DMS53 treated with DMSO at 0.1 percent for 48 hours (cell line): Measurements from ENCODE around the gene CHCHD3.

ENCODE experiments used
- DNase-seq: peaks from one replicate; lab custom pipeline; 2025; ENCODE audit not compliant: unreplicated experiment; lab: John Stamatoyannopoulos, UW

CHCHD3 gene

DNA sequence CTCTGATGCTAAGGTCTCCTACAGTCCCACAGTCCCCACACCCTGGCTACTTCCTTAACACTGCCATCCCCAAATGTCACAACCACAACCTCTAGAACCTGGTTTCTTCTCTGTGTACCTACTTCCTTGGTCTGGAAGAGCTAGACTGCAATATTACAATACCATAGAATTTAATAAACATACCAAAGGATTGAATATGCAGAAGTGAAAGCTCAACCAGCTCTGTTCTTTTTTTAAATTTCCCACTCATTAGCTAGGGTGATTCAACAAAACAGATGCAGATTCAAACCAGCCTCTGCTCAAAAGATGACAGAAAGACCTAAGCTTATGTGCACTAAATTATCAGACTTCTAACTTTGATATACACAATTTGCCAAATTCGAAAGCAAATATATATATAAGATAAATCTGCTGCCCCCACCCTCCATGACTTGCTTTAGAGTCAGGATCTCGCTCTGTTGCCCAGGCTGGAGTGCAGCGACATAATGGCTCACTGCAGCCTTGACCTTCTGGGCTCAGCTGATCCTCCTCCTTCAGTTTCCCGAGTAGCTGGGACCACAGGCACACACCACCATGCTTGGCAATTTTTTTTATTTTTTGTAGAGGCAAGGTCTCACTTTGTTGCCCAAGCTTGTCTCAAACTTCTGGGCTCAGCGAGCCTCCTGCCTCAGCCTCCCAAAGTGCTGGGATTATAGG, 212.6 kb downstream of the CHCHD3 start:
- DNase-seq = no peak

DNA sequence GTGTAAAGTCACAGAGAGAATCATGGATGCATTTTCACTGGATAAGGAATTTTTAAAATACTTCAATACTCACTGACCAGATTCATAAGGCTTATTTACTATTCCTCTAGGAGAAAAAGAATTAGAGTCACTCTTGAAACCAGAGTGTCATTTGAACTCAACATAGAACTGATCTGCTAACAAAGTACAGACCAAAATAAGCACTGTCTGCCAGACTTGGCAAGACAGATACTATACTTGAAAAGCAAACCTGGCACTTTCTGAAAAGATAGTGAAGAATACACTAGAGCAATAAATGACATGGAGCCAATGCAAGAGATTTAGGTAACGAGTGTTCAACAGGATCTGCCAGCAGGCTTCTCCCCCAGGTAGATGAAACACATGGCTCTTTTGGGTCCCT, 215.3 kb downstream of the CHCHD3 start:
- DNase-seq = no peak

DNA sequence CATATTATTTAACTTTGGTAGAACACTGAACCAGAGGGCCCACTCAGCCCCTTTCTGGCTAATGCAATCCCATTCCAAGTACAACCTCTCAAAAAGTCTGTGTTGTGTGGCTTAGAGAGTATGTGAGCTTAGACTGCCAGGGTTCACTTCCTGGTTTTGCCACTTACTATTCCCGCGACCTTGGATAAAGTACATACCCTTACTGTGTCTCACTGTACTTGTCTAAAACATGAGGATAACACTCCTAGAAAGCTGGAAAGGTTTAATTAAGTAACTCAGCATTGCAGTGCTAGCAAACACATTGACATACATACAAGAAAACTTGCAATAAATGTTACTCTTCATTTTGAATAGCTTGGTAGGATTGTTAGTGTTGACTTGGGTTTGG, 215.8 kb downstream of the CHCHD3 start:
- no peak for DNase-seq

DNA sequence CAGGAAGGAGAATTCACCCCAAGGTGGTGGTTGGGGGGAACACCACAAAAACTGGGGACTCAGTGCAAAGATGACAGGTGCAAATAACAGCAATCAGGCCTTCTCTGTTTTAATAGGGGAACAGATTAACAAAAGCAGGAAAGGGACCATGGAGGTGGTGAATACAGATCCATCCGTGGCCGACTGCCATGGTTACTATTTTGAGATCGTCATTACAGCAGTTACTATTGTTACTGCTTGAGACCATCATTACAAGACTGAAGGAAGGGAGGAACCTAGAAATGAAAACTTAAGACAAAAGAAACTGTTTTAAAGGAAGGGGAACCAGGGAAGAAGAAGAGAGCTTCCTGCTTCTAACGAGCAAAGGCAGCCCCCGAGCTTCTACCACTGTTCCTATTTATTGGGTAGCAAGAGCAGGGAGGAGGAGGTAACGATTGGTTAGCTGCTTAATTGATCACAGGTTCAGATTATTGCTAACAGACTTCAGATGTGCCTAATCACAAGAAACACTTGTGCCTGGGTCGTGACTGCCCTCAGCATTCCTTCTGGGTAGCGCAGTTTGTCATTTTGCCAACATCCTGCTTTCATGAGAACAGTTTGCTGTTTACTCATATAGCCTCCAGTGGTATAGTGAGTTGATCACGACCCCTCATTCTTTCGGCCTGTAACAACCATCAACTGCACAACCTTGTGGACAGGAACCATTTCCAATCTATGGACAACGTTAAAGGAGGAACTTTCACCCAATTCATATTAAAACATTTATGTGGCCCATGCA, 216.3 kb downstream of the CHCHD3 start:
- no peak for DNase-seq

DNA sequence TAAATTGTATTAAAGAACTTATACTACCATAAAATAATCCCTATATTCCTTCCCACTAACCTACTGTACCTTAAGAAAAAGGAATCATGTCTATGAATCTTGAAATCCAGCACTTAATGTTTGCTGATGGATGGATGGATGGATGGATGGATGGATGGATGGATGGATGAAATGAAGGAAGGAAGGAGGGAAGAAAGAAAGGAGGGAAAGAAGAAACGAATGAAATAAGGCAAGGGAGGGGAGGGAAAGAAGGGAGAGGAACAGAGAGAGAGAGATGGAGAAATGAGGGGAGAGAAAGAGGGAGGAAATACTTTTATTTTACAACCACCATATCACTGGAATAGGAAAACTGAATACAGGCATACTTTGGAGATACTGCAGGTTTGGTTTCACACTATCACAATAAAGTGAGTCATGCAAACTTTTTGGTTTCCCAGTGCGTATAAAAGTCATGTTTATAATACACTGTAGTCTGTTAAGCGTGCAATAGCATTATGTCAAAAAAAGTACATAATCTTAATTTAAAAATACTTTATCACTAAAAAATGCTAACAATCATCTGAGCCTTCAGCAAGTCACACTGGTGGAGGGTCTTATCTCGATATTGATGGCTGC, 219.8 kb downstream of the CHCHD3 start:
- no peak for DNase-seq

DNA sequence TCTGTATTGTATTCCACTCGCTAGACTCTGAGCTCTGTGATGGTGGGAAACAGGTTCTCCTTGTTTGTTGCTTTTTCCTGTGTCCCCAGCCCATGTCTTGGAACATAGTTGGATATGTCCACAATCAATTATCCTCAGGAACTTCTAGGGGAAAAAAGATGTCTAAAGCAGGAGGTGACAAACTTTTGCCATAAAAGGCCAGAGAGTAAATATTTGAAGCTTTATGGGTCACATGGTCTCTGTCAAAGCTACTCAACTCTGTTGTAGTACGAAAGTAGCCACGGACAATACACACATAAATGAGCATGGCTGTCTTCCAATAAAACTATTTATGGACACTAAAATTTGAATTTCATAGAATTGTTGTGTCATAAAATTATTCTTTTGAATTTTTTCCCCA, 220.5 kb downstream of the CHCHD3 start:
- DNase-seq = no peak

DNA sequence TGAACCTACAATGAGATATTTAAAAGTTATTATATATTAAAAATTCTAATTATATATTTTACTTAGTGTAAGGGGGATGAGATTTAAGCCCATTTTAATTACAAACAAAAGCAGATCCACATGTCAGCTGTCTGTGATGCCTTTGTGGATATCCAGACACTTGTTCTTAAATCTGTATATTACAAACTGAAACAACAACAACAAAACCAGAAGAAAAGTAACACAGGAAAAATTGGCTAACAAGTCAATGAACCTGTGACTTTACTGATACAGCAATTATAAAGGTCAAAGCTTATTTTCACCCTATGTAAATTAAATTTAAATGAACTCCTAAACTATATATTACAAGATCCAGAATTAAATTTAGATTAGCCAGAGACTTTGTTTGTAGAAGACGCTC, 222.7 kb downstream of the CHCHD3 start:
- DNase-seq = no peak

DNA sequence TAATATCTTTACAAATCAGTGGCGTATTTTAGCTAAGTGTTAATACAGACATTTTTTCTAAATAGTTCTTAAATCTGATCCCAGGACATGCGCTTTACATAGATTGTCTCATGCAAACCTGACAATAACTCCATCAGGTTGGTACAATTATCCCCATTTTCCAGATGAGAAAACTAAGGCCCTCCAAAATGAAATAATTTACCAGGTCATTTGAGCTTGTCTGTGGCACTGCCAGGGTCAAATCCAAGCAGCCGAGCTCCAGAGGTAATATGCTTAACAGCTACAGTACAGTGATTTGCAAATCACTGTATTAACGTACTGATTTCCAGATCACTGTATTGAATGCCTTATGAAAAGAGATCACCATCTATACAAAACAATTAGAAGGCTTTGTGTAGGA, 223.1 kb downstream of the CHCHD3 start:
- no peak for DNase-seq

DNA sequence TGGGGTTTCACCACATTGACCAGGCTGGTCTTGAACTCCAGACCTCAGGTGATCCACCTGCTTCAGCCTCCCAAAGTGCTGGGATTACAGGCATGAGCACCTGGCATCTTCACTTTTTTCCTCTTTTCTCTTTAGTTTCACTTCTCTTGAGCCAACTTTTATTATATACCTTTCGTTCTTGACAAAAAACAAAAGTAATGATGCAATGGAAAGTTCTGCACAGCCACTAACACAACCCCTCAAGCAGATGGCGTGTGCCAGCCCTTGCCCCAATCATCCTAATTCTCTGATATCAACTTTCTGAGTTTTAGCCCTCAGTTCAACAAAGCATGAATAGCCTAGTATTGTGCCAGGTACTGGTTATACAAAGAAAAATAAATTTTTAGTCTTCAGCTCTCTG, 223.6 kb downstream of the CHCHD3 start:
- DNase-seq = no peak

DNA sequence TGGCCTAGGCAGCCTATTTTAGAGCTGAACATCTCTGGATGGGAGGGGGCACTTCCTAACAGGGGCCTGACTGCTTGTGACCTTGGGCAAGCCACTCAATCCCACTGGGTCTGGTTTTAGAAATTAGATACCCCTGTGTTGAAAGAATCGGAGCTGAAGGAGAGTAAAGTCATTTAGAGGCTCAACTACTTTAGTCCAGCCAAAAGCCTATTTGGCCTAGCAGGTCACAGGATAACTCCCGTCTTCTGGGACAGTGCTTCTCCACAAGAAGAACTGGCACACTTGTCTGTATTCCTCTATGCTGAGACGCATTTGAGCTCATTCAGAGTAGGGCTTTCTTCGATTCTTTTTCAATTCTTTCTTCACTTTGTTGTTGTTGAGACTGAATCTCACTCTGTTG, 224.2 kb downstream of the CHCHD3 start:
- no peak for DNase-seq

DNA sequence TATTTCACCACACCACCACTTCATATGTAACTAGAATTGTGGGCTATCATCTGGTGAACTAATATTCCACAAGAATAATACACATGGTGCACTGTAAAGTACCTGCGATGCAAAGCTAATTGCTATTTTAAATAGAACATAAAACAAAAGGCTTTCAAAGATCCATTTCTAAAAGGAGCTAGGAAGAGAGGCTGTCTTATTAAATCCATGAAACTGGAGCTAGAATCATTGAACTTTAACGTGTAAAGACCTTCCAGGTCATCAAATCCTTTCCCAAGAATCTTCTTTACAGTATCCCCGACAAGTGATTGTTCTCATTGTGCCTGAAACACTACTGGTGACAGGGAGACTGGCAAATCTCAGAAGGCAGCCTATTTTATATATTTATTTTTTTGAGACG, 224.9 kb downstream of the CHCHD3 start:
- DNase-seq = no peak

DNA sequence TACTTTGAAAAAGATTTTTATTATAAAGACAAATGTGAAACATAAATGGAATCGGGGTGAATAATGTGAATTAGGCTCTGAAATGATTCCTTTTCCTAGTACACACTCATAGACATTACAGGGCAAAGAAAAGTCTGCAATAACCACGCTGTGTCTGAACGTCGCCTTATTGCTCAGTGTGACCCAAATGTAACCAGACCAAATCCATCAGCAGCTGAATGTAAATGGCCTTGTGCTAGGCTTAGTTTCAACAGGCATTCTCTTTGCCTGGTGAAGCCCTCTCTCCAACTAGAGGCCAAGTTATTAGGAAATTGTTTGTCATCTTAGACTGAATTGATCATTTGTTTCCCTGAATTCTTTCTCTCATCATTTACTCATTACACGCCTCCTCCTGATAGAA, 225.5 kb downstream of the CHCHD3 start:
- no peak for DNase-seq

DNA sequence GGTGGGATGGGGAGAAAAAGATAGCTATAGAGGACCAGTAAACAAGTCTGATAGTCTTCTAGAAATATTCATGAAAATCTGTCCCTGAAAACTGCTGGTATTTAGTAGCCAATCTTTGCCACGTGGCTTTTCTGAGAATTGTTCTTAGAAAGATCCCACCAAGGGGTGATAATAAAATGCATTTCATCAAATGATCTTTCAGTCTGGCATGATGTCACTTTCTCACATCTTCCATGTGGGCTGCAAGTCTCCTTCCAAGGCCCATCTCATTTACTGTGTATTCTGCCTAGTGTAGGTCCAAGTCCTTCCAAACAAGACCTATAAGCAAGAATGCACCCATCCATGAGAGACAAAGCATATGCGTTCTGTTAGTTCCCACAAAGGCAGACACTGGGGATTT, 226.0 kb downstream of the CHCHD3 start:
- DNase-seq = no peak

DNA sequence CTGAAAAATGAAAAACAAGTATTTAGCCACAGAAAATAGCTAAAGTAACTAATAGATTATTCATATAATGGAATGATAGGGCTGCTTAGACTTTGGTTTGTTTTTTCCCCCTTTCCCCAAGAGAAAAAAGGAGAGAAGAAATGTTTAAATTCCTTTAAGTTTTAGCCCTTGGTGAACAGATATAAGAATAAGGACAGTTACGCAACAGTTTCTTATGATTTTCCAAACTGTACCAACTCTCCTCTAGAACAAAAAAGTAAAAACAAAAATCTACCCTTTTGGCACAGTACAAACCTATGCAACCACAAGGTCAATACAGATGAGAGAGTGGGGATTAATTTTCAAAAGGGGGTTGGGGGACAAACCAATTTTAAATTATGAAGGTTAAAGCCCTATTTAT, 227.7 kb downstream of the CHCHD3 start:
- DNase-seq = no peak

DNA sequence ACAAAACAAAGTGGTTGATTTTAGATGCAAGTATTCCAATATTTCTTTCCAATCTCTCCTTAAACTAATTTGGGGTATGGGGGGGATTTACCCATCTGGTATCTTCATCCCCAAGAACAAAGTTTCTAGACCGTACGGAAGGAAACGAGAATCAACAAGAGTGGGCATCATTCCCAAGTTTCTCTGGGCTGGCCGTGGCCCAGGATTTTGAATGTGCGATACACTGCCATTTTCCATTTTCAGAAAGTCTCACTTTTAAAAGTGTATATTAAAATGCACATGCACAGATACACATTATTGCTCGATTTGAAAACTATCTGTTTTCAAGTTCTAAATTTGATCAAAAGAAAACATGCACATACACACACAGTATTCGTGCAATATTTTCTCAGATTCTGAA, 234.5 kb downstream of the CHCHD3 start:
- no peak for DNase-seq

DNA sequence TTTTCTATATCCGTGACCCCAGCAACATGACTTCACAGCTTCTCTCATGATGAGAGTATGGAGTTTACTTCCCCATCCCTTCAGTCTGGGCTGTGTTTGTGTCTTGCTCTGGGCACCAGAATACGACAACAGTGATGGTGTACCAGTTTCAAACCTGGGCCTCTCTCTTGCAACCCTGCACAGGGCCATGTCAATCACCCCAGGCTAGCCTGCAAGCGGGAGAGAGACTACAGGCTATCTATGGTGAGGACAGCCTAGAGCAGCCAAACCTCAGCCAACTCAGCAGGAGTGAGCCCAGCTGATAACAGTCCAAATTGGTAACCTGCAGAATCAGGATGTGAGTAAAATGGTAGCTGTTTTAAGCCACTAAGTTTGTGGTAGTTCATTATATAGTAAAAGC, 235.8 kb downstream of the CHCHD3 start:
- no peak for DNase-seq

DNA sequence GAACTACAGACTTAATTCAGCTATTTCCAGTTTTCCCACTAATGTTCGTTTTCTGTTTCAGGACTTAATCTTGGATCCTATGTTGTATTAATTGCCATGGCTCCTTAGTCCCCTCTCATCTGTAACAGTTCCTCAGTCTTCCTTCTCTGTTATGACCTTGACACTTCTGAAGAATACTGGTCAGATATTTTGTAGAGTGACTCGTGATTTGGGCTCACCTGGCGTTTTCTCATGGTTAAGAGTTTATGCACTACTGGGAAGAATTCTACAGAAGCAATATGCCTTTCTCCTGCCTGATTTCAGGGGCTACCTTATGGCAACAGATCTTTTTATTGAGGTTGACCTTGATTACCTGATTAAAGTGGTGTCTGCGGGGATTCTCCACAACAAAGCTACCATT, 239.4 kb downstream of the CHCHD3 start:
- no peak for DNase-seq

DNA sequence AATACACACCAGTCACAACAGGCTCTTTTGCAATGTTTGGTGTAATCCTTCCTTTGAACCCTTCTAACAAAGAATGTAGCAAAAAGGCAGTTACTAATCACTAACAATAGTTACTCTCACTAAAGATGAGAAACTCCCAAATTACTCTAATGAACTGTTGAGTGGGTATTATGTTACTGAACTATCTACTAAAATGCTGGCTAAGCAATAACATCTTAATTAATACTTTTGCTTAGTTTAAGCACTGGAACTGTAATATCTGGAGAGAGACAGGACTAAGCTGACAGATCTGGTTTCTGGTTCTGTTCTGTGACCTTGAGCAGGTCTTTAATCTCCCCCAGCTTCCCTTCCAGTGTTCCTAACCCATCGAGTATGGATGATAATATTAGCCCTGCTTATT, 241.7 kb downstream of the CHCHD3 start:
- DNase-seq = no peak

DNA sequence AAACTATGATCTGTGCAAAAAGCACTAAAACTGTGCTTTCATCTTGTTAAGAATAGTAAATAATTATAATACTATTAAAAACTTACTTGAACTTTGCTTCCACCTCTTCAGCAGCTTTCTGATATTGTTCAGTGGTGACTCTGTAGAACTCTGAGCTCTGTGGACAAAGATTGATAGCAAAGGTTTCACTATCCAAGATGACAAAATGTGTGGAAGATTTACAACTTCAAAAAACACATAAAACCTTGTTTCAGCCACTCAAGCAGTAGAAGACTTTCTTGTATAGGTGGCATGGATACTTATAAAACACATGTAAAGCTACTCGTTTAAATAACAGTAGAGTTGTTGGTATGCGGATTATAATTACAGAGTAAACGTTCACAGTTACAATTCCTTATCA, 243.6 kb downstream of the CHCHD3 start:
- no peak for DNase-seq

DNA sequence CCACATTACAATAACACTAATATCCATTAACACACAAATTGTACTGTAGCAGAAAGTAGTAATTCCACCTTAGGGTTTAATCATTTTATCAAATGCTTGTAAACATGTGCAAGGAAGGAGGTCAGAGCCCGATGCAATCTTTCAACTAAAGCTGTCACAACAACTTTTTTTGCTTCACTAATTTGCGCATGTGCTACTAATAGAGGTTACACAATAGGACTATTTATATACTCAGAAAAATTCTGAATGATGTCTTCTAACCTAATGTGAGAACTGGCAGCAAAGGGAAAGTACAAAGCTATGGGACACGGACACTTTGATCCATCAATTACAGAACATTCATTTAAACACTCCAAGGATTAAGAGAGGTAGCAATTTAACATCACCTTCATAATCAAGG, 244.4 kb downstream of the CHCHD3 start:
- DNase-seq = no peak

DNA sequence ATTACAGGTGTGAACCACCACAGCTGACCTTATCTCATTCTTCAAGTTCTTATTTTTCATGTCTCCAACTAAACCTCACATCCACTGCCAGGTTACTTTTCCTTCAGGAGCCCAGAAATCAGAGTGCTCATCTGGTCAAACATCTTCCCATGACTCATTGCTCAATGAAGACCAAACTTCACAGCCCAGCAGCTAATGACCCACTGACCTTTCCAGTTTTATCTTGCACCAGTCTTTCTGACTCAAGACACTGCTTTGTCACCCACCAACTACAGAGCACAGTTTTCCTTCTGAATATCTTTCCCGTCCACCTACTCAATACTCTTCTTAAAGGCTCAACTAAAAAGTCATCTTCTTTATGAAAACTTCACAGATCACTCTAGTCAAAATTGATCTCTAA, 245.1 kb downstream of the CHCHD3 start:
- no peak for DNase-seq

DNA sequence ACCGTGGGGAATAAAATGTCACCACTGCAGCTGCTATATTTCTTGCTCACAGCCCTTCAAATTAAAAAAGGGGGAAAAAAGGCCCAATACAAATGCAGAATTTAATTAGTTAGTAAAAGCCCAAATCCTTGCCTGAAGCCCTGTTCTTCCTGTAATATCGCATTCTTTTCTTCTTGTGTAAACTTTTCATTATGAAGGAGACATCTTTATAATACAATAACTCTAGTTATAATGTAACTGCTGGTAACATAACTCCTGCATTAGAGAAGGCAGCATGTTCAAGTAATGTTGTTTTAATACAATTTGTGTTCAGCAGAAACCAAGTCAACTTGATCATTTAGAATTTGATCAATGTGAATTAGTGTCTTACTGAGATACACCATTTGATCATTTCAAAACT, 250.9 kb downstream of the CHCHD3 start:
- DNase-seq = no peak
